Muscle layer of colon (tissue), 2 donors: ENCODE data around the gene TACC3.
A peak's percentile ranks its signal among the peaks of the same experiment; 100 is the strongest.

Experiments
- H3K27ac ChIP-seq: one replicate; pipeline ENCODE4 v1.7.0; 2013; ENCODE audit warnings: low read depth, mild to moderate bottlenecking, low read length, moderate library complexity
- H3K27me3 ChIP-seq, 2 donors: one replicate each; pipeline ENCODE4 v1.7.0; 2013; ENCODE audit warnings: low read length in 2 of 2, mild to moderate bottlenecking in 2 of 2; ENCODE audit not compliant: insufficient read depth in 2 of 2, control insufficient read depth in 1 of 2
- H3K36me3 ChIP-seq: one replicate; pipeline ENCODE4 v1.7.0; 2013; ENCODE audit warnings: mild to moderate bottlenecking, low read length; ENCODE audit not compliant: insufficient read depth
- H3K4me1 ChIP-seq: one replicate; pipeline ENCODE4 v1.7.0; 2013; ENCODE audit warnings: mild to moderate bottlenecking, low read length; ENCODE audit not compliant: insufficient read depth
- H3K4me3 ChIP-seq, 2 donors: one replicate each; pipeline ENCODE4 v1.7.0; 2013; ENCODE audit warnings: low read length in 2 of 2, low read depth in 1 of 2, mild to moderate bottlenecking in 1 of 2, moderate library complexity in 1 of 2
- H3K9ac ChIP-seq: one replicate; pipeline ENCODE4 v1.7.0; 2013; ENCODE audit warnings: low read length
- H3K9me3 ChIP-seq: one replicate; pipeline ENCODE4 v1.7.0; 2013; ENCODE audit warnings: mild to moderate bottlenecking, low read length
- donor health status: abdominal sarcoma.
- donor health status: Adenocarcinoma of cecum.

Gene TACC3

DNA sequence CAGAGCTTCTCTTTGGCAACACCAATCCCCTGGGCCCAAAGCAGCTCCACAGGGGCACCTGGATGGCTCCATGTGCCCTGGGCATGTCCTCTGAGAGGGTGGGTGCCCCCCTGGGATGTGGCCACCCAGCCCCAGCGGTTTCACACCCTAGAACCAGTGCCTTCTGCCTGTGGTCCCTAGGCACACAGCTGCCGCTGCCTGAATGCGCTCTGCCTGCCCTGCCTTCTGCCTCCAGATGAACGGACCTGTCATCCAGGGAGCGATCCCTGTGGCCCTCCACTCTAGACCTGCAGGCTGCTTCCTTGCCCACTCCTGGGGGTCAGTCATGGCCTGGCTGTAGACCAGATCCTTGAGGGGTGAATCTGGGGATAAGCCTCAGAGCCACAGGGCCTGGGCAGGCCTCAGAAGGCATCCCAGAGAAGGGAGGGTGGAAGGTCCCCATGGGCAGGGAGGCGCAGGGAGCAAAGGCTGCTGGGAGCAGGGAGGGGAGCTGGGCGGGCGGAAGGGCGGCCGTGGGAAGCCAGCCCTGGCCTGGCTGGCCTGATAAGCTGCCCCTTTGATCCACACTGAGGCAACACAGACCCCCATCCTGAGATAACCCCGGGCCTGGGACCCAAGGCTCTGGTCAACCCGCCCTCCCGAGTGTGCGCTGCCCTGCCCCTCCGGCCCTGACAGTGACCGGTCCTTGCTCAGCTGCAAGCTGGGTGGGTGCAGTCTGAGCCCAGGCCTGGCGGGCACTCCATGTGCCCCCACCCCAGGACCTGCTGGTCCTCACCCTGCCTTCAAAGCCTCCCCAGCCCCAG, 63.7 kb downstream of the TACC3 start:
- H3K27ac ChIP-seq: no peak overlapping the region
- H3K36me3 ChIP-seq: no peaks in the 10 kb centered on the region
- no peaks in the 10 kb centered on the region for H3K27me3 ChIP-seq
- H3K4me1 ChIP-seq: no peaks in the 10 kb centered on the region
- H3K9me3 ChIP-seq: no peaks in the 10 kb centered on the region
- no peak overlapping the region for H3K9ac ChIP-seq
- H3K4me3 ChIP-seq: no peak overlapping the region

DNA sequence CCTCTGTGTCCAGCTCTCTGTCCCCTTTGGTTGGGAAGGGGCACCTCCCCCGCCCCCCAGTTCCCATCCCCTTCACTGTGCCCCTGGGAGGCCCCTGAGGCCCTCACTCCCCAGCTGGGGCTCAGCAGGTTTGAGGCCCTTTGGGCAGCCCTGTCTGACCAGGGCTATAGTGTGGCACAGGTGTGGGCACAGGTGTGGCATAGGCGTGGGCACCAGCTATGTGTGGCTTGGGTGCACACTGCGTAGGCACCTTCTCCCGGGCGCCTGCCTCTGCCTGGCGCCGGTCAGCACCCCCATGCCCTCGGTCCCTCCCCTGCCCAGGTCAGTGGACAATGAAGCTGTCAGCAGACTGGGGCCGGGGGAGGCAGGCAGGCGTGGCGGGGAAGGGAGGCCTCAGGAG, 64.3 kb downstream of the TACC3 start:
- Histone ChIP-seq H3K9ac (no peak overlapping the region), H3K36me3 (no peaks in the 10 kb centered on the region), H3K27me3 (no peaks in the 10 kb centered on the region), H3K9me3 (no peaks in the 10 kb centered on the region), H3K4me1 (no peaks in the 10 kb centered on the region), H3K27ac (no peak overlapping the region), H3K4me3 (no peak overlapping the region)

DNA sequence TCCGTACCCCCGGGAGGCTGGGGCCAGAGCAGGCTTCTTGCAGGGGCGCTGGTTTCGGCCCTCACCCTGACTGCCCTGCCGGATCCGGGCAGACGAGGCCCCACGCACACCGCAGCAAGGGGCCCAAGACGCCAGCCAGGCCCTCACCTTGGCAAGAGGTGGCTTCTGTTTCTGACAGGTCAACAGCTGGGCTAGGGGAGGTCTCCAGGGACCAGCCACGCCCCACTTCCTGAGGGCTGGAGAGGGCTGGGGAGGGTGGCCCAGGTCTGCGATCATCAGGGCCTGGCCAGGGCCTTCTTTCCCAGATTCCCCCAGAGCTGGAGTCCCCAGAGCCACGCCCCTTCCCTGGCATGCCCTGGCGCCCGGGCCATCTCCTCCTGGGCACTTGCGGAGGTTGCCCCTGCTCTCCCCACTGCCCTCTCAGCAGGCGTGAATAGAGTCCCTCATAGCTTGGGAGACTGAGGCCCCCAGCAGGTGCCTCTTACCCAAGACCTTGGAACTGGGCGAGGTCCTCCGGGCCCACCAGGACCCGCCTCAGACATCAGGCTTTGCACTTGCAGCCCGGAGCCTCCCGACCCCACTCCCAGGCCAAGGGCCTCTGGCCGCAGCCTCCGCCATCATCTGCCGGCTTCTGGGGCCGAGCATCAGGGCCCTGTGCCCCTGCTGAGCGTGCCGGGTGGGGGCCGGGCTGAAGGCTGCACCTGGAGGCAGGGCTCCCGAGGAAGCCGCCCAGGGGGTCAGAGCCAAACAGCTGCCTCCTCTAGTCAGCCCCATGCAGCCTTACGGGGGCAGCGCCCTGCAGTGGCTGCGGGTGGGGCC, 65.4 kb downstream of the TACC3 start:
- Histone ChIP-seq H3K36me3 (no peaks in the 10 kb centered on the region), H3K27ac (no peak overlapping the region), H3K4me3 (no peak overlapping the region), H3K4me1 (no peaks in the 10 kb centered on the region), H3K27me3 (no peaks in the 10 kb centered on the region), H3K9ac (no peak overlapping the region), H3K9me3 (no peaks in the 10 kb centered on the region)

DNA sequence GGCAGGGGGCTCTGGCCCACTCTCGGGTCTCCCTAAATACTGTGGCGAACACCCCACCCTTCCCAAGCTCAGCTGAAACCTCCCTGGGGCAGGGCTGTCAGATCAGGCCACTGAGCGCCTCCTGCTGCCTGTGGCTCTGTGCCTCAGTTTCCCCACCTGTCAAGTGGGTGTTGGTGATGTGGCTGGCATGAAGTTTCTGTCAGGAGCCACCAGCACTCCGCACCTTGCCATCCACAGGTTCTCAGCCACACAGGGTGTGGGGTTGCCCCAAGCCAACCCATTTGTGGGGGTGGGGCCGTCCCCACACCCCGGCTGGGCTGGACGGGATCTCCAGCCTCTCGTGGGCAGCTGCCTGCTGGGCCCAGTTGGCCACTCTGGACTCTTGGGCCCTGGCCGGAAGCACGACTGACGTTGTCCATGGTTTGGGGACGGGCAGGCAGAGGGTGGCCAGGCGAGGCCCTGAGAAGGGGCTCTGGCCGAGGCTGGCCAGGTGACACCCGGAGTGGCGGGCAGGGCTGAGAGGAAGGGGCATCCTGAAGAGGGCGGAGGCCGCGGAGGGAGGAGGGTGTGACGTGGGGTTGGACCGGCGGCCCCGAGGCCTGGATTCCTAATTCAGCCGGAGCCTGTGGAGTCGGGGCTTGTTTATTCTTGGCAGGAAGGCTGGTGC, 66.2 kb downstream of the TACC3 start:
- Histone ChIP-seq H3K9ac (no peak overlapping the region), H3K4me1 (no peaks in the 10 kb centered on the region), H3K36me3 (no peaks in the 10 kb centered on the region), H3K4me3 (no peak overlapping the region), H3K9me3 (no peaks in the 10 kb centered on the region), H3K27me3 (peaks cover 0 to 4% of the 10 kb centered on the region in 2 donors), H3K27ac (no peak overlapping the region)

DNA sequence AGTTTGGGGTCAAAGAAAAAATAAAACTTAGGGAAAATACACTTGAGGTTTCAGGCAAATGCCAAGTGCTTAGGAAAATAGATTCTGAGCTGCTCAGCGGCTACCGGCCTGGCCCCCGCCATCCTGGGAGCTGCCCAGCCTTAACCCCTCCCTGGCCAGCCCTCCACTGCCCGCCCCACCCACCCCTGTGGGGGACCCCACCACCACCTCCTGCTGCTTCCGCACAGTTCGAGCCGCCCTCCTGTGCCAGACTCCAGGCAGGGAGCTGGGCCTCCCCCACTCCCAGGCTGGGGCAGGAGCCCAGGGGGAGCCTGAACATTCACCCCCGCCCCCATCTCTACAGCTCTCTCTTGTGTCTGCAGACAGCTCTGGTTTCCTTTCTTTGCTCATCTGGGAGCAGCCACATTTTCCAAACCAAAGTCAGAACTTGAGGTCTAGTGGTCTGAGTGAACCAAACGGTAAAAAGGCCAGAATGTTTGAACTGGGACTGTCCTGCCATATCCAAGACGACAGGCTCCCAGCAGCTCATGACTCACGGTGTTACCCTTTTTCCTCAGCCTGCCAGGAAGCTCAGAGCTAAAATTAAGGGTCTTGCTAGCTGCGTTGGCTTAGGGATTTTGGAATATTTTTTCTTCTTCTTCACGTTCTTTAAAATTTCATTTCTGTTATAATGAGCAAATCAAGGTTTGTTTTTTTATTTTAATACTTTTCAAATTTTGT, 67.1 kb downstream of the TACC3 start:
- no peaks in the 10 kb centered on the region for H3K4me1 ChIP-seq
- no peak overlapping the region for H3K27ac ChIP-seq
- no peak overlapping the region for H3K9ac ChIP-seq
- H3K4me3 ChIP-seq: no peak overlapping the region
- H3K27me3 ChIP-seq: peaks cover 0 to 7% of the 10 kb centered on the region in 2 donors
- no peaks in the 10 kb centered on the region for H3K36me3 ChIP-seq
- no peaks in the 10 kb centered on the region for H3K9me3 ChIP-seq

DNA sequence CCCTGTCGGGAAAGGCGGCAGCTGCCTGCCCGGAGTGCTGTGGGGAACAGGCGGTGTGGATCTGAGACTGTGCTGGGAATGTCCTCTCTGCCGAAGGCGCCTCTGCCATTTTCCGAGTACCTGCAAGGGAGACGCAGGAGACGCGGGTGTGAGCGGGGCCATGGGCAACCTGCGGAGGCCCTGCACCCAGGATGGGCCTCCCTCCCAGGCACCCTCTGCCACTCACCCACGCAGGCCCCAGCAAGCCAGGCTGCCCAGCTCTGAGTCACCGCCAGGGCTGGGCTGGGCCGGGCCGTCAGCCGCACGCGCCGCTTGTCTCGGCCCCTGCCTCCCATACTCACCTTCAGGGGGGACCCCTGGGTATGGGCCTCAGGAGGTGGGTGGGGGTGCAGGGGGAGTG, 68.2 kb downstream of the TACC3 start:
- no peaks in the 10 kb centered on the region for H3K36me3 ChIP-seq
- no peaks in the 10 kb centered on the region for H3K4me1 ChIP-seq
- H3K9ac ChIP-seq: no peak overlapping the region
- no peak overlapping the region for H3K4me3 ChIP-seq
- no peaks in the 10 kb centered on the region for H3K9me3 ChIP-seq
- no peak overlapping the region for H3K27ac ChIP-seq
- peaks cover 0 to 15% of the 10 kb centered on the region in 2 donors for H3K27me3 ChIP-seq

DNA sequence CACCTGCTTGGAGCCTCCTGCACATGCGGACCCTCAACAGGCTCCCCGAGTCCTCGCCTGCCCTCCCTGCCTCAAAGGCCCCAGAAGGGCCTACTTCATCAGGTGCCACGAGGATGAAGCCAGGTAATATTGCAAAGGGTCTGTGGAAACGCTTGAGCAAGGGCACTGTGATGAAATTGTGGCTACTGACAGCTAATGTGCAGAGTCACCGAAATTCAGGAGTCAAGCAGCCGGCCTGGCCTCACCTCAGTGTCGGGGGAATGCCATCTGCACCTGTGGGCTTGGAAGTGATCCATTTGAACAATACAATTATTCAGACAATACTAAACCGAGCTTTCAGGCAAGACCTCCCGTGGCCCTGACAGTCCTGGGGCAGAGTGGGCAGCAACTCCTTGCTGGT, 68.7 kb downstream of the TACC3 start:
- no peaks in the 10 kb centered on the region for H3K4me1 ChIP-seq
- no peaks in the 10 kb centered on the region for H3K36me3 ChIP-seq

DNA sequence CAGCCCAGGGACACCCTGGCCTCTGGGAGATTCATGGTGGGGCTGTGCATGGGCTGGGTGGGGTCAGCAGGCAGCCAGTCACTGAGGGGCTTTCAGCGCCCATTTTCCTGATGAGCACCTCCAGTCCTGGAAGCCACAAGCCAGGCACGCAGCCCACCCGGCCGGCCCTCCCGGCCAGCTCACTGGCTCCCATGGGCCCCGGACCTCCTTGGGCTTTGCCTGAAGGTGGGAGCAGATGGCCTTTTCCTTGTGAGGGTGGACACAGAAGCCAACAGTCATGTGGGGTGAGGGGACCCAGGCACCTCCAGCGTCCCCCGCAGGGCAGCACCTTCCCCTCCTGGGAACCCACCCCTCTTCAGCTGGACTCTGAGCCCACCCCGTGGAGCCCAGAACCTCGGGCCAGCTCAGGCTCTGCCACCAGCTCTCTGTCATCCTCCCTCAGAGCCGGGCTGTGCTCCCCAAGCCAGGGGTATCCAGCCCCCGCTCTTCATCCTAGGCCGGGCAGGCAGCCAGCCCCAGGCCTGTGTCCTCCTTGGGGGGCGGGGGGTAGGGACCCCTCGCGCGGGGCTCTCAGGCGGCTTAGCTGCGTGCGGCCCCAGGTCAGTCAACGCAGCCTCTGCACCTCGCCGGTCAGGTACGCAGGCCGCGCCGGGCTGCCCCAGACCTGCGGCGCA, 71.0 kb downstream of the TACC3 start:
- H3K4me1 ChIP-seq: no peaks in the 10 kb centered on the region
- H3K9me3 ChIP-seq: no peaks in the 10 kb centered on the region
- no peak overlapping the region for H3K9ac ChIP-seq
- H3K36me3 ChIP-seq: no peaks in the 10 kb centered on the region
- no peak overlapping the region for H3K27ac ChIP-seq
- peaks cover 15 to 36% of the 10 kb centered on the region in 2 donors for H3K27me3 ChIP-seq
- no peak overlapping the region for H3K4me3 ChIP-seq

More for the DNA sequence above, 68.7 kb downstream of the TACC3 start:
- H3K9ac ChIP-seq: no peak overlapping the region
- no peak overlapping the region for H3K27ac ChIP-seq
- H3K27me3 ChIP-seq: peaks cover 0 to 15% of the 10 kb centered on the region in 2 donors
- no peak overlapping the region for H3K4me3 ChIP-seq
- no peaks in the 10 kb centered on the region for H3K9me3 ChIP-seq

DNA sequence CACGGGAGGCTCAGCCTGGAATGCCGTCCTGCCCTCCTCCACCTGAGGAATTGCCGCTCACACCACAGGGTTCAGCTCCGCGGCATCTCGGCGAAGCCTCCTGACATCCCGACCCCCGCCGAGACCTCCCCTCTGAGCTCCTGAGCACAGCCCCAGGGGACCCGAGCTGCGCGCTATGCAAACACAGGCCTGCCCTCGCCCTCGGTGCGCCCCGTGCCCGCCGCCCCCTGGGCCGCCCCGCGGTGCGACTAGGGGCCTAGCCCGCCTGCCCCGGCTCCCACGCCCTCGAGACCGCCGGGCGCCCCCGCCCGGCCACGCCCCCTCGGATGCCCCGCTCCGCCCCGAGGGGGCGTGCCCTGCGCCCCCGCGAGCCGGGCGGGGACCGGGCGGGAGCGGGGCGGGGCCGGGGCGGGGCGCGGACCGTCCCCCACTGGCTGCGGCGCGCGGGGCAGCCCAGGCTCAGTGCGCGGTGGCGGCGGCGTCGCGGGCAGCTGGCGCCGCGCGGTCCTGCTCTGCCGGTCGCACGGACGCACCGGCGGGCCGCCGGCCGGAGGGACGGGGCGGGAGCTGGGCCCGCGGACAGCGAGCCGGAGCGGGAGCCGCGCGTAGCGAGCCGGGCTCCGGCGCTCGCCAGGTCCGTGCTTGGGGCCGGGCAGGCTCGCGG, 71.6 kb downstream of the TACC3 start, which contains the start of gene FGFR3:
FGFR3 (plus strand) TSS at position 462 of the 664 bp plus-strand sequence. CDS start 642 bp downstream, outside the sequence.
- no peak within 1 kb of the TSS for H3K9ac ChIP-seq
- H3K36me3 ChIP-seq: no peaks in the 10 kb centered on the region
- no peaks in the 10 kb centered on the region for H3K9me3 ChIP-seq
- H3K27me3 ChIP-seq: peaks cover 15 to 42% of the 10 kb centered on the region in 2 donors
- H3K4me3 ChIP-seq: peak within 1 kb of the TSS in 1 of 2 donors; percentile 27
- no peak within 1 kb of the TSS for H3K27ac ChIP-seq
- no peaks in the 10 kb centered on the region for H3K4me1 ChIP-seq

DNA sequence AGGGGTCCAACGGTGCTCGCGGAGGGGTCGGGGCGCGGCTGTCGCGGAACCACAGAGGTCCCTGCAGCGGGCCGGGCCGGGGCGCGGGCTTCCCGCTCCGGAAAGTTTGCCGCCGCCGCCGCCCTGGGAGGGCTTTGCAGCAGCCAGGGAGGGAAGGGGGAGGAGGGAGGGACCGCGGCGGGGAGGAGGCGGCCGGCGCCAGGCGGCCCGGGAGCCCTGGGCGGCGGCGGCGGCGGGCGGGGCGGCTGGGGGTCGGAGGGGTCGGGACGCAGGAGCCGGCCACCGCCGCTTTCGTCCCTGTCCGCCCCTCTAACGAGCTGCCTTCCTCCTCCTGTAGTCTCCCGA, 72.1 kb downstream of the TACC3 start:
- Histone ChIP-seq H3K27ac (no peak overlapping the region), H3K9ac (no peak overlapping the region), H3K27me3 (peaks cover 15 to 45% of the 10 kb centered on the region in 2 donors), H3K9me3 (no peaks in the 10 kb centered on the region), H3K4me1 (no peaks in the 10 kb centered on the region), H3K4me3 (peak overlapping the region in 1 of 2 donors; percentile 27), H3K36me3 (no peaks in the 10 kb centered on the region)
